Trophoblast cell (in vitro differentiated cells and primary cell): ENCODE data around the gene USP11.

Source experiments
- DNase-seq, 2 donors: peaks; one replicate each; pipeline ENCODE4 v3.0.0-alpha.2; 2016
- H2AFZ ChIP-seq: 2 replicates; pipeline ENCODE4 v1.6.1; 2013; ENCODE audit warnings: low read length, moderate library complexity, mild to moderate bottlenecking; ENCODE audit not compliant: insufficient read depth, poor library complexity
- H2AK5ac ChIP-seq: 2 replicates; pipeline ENCODE4 v1.6.1; 2013; ENCODE audit warnings: mild to moderate bottlenecking, low read length
- H2BK120ac ChIP-seq: 2 replicates; pipeline ENCODE4 v1.6.1; 2013; ENCODE audit warnings: low read length, mild to moderate bottlenecking, moderate library complexity; ENCODE audit not compliant: insufficient read depth, poor library complexity
- H2BK12ac ChIP-seq: 2 replicates; pipeline ENCODE4 v1.6.1; 2013; ENCODE audit warnings: mild to moderate bottlenecking, low read length, moderate library complexity
- H2BK5ac ChIP-seq: 2 replicates; pipeline ENCODE4 v1.6.1; 2013; ENCODE audit warnings: low read length, low read depth, moderate library complexity, mild to moderate bottlenecking; ENCODE audit not compliant: poor library complexity
- H3K14ac ChIP-seq: 2 replicates; pipeline ENCODE4 v1.6.1; 2013; ENCODE audit warnings: mild to moderate bottlenecking, low read length
- H3K18ac ChIP-seq: 2 replicates; pipeline ENCODE4 v1.6.1; 2013; ENCODE audit warnings: mild to moderate bottlenecking, low read length
- H3K23ac ChIP-seq: 2 replicates; pipeline ENCODE4 v1.6.1; 2013; ENCODE audit warnings: low read length
- H3K27ac ChIP-seq: 2 replicates; pipeline ENCODE4 v1.5.1; 2013; ENCODE audit warnings: low read depth, mild to moderate bottlenecking, inconsistent platforms, low read length, moderate library complexity
- H3K27me3 ChIP-seq: 2 replicates; pipeline ENCODE4 v1.6.1; 2013; ENCODE audit warnings: inconsistent platforms, mild to moderate bottlenecking, low read length, moderate library complexity; ENCODE audit not compliant: insufficient read depth
- H3K36me3 ChIP-seq, 2 experiments: 1 replicate in 1 of 2; 2 replicates in 1 of 2; pipeline ENCODE4 v1.6.1; 2013; ENCODE audit warnings: low read length in 2 of 2, mild to moderate bottlenecking in 2 of 2, moderate library complexity in 1 of 2; ENCODE audit not compliant: insufficient read depth in 2 of 2, control insufficient read depth in 1 of 2
- H3K4ac ChIP-seq: 2 replicates; pipeline ENCODE4 v1.6.1; 2013; ENCODE audit warnings: low read depth, mild to moderate bottlenecking, low read length, moderate library complexity
- H3K4me1 ChIP-seq, 2 experiments: 1 replicate in 1 of 2; 2 replicates in 1 of 2; pipeline ENCODE4 v1.6.1; 2013; ENCODE audit warnings: low read length in 2 of 2, mild to moderate bottlenecking in 2 of 2, moderate library complexity in 1 of 2; ENCODE audit not compliant: insufficient read depth in 2 of 2, control insufficient read depth in 1 of 2
- H3K4me2 ChIP-seq: 2 replicates; pipeline ENCODE4 v1.6.1; 2013; ENCODE audit warnings: inconsistent platforms, mild to moderate bottlenecking, low read length, moderate library complexity
- H3K4me3 ChIP-seq: 2 replicates; pipeline ENCODE4 v1.5.1; 2013; ENCODE audit warnings: mild to moderate bottlenecking, low read depth, low read length, inconsistent platforms
- H3K79me1 ChIP-seq: one replicate; pipeline ENCODE4 v1.6.1; 2013; ENCODE audit warnings: low read length
- H3K79me2 ChIP-seq: 2 replicates; pipeline ENCODE4 v1.6.1; 2013; ENCODE audit warnings: low read length, mild to moderate bottlenecking; ENCODE audit not compliant: control insufficient read depth, insufficient read depth, poor library complexity
- H3K9ac ChIP-seq: 2 replicates; pipeline ENCODE4 v1.6.1; 2013; ENCODE audit warnings: mild to moderate bottlenecking, low read length
- H3K9me3 ChIP-seq: 2 replicates; pipeline ENCODE4 v1.6.1; 2013; ENCODE audit warnings: low read depth, mild to moderate bottlenecking, control low read depth, inconsistent platforms, low read length; ENCODE audit not compliant: insufficient read depth
- H4K12ac ChIP-seq: 2 replicates; pipeline ENCODE4 v1.6.1; 2013; ENCODE audit warnings: low read depth, mild to moderate bottlenecking, low read length, moderate library complexity
- H4K8ac ChIP-seq: 2 replicates; pipeline ENCODE4 v1.6.1; 2013; ENCODE audit warnings: low read depth, mild to moderate bottlenecking, low read length, moderate library complexity
- H4K91ac ChIP-seq: one replicate; pipeline ENCODE4 v1.6.1; 2013; ENCODE audit warnings: low read depth, mild to moderate bottlenecking, low read length, moderate library complexity
- WGBS: extraction: QIAGEN DNeasy Blood & Tissue Kit; methylation state at CpG from one replicate; pipeline ENCODE4 v1.1.7; 2013; ENCODE audit warnings: missing lambda C conversion rate; ENCODE audit not compliant: insufficient read length, insufficient coverage; ENCODE audit errors: extremely low coverage; 5-methylcytosine and 5-hydroxymethylcytosine counted together

The USP11 gene

GRCh38 chrX:47210661-47211425 lies 22.0 kb upstream of the USP11 start:
- WGBS = no CpG with 5 or more reads among the region's 15 CpGs
- Histone ChIP-seq H2AFZ (no peak overlapping the region), H3K4me3 (no peak overlapping the region), H3K18ac (no peak overlapping the region), H3K4me1 (no peaks in the 10 kb centered on the region), H3K9me3 (no peaks in the 10 kb centered on the region), H3K9ac (no peak overlapping the region), H3K23ac (no peak overlapping the region), H2AK5ac (no peak overlapping the region), H4K8ac (no peak overlapping the region), H2BK5ac (no peak overlapping the region), H4K12ac (no peak overlapping the region), H3K79me2 (no peaks in the 10 kb centered on the region), H3K36me3 (peaks cover 61 to 86% of the 10 kb centered on the region in 2 experiments), H3K14ac (no peak overlapping the region), H3K27ac (no peak overlapping the region), H3K4ac (no peak overlapping the region), H2BK12ac (no peak overlapping the region), H4K91ac (no peak overlapping the region), H3K79me1 (no peaks in the 10 kb centered on the region), H3K27me3 (no peaks in the 10 kb centered on the region), H2BK120ac (no peak overlapping the region), H3K4me2 (no peak overlapping the region)
- DNase-seq = no peak

- H3K79me2 ChIP-seq = no peaks in the 10 kb centered on the region
- no peak overlapping the region for H4K8ac ChIP-seq
- H3K14ac ChIP-seq = no peak overlapping the region
- no CpG with 5 or more reads among the region's 12 CpGs for WGBS
- H2BK5ac ChIP-seq = no peak overlapping the region
- H2BK120ac ChIP-seq = no peak overlapping the region
- H2AK5ac ChIP-seq = no peak overlapping the region
- H3K4me3 ChIP-seq = no peak overlapping the region
- no peak overlapping the region for H4K12ac ChIP-seq
- no peak overlapping the region for H3K23ac ChIP-seq
- no peaks in the 10 kb centered on the region for H3K9me3 ChIP-seq
- no peaks in the 10 kb centered on the region for H3K79me1 ChIP-seq
- H3K4ac ChIP-seq = no peak overlapping the region
- no peaks in the 10 kb centered on the region for H3K27me3 ChIP-seq
- no peak overlapping the region for H3K4me2 ChIP-seq
- no peak overlapping the region for H3K9ac ChIP-seq
- H3K4me1 ChIP-seq = peaks cover 5% of the 10 kb centered on the region in 2 experiments
- DNase-seq = no peak
- H3K27ac ChIP-seq = no peak overlapping the region
- no peak overlapping the region for H4K91ac ChIP-seq
- H3K36me3 ChIP-seq = peaks cover 58 to 81% of the 10 kb centered on the region in 2 experiments
- no peak overlapping the region for H3K18ac ChIP-seq
- no peak overlapping the region for H2AFZ ChIP-seq
- H2BK12ac ChIP-seq = no peak overlapping the region
Measured at GRCh38 chrX:47212381-47213293, 20.2 kb upstream of the USP11 start.

- Histone ChIP-seq H3K4me3 (no peak overlapping the region), H3K27me3 (no peaks in the 10 kb centered on the region), H3K36me3 (peaks cover 45 to 64% of the 10 kb centered on the region in 2 experiments), H3K14ac (no peak overlapping the region), H2AFZ (no peak overlapping the region), H3K18ac (no peak overlapping the region), H3K27ac (no peak overlapping the region), H3K23ac (no peak overlapping the region), H2AK5ac (no peak overlapping the region), H4K91ac (no peak overlapping the region), H4K12ac (no peak overlapping the region), H4K8ac (no peak overlapping the region), H3K9ac (no peak overlapping the region), H2BK120ac (no peak overlapping the region), H3K9me3 (peaks cover under 1% of the 10 kb centered on the region), H3K4ac (no peak overlapping the region), H3K4me1 (peaks cover 7% of the 10 kb centered on the region in 2 experiments), H3K79me1 (peaks cover 11% of the 10 kb centered on the region), H2BK5ac (no peak overlapping the region), H3K4me2 (no peak overlapping the region), H2BK12ac (no peak overlapping the region), H3K79me2 (peaks cover 10% of the 10 kb centered on the region)
- no CpG with 5 or more reads among the region's 20 CpGs for WGBS
- no peak for DNase-seq
Measured at GRCh38 chrX:47214435-47215077, 18.3 kb upstream of the USP11 start.

GRCh38 chrX:47215291-47215900 lies 17.4 kb upstream of the USP11 start:
- H2AFZ ChIP-seq = no peak overlapping the region
- H4K8ac ChIP-seq = no peak overlapping the region
- H2BK5ac ChIP-seq = no peak overlapping the region
- H3K4ac ChIP-seq = no peak overlapping the region
- no CpG with 5 or more reads among the region's 12 CpGs for WGBS
- H3K23ac ChIP-seq = no peak overlapping the region
- H3K79me1 ChIP-seq = peaks cover 11% of the 10 kb centered on the region
- no peak overlapping the region for H3K27ac ChIP-seq
- peaks cover 4% of the 10 kb centered on the region for H3K9me3 ChIP-seq
- H2AK5ac ChIP-seq = no peak overlapping the region
- H3K18ac ChIP-seq = no peak overlapping the region
- H3K27me3 ChIP-seq = no peaks in the 10 kb centered on the region
- peaks cover 15% of the 10 kb centered on the region for H3K79me2 ChIP-seq
- H4K12ac ChIP-seq = no peak overlapping the region
- no peak overlapping the region for H3K14ac ChIP-seq
- peaks cover 11 to 16% of the 10 kb centered on the region in 2 experiments for H3K4me1 ChIP-seq
- H3K9ac ChIP-seq = no peak overlapping the region
- H3K36me3 ChIP-seq = peaks cover 38 to 56% of the 10 kb centered on the region in 2 experiments
- no peak overlapping the region for H3K4me2 ChIP-seq
- no peak overlapping the region for H2BK120ac ChIP-seq
- DNase-seq = no peak
- no peak overlapping the region for H4K91ac ChIP-seq
- no peak overlapping the region for H2BK12ac ChIP-seq
- no peak overlapping the region for H3K4me3 ChIP-seq
